K562 (cell line): ENCODE measurements around the gene SBNO1. TPM values are rescaled to one million over a fixed set of nuclear protein-coding genes. Genes with fewer than 3 reads are reported as not detected.

Experiments
- ATAC-seq: fragments of 200-7000 bp; cut with Tn5 transposase; 3 replicates; pipeline ENCODE4 v1.9.1; 2020; ENCODE audit warnings: moderate library complexity
- BruUV-seq: library from RNA; stranded (reverse); fragments of 400-500 nt; replicated peaks from 2 replicates; lab custom pipeline; 2021; lab: Mats Ljungman, UMichigan
- CTCF ChIA-PET: fragments of 300-600 bp; formaldehyde crosslinking; extraction: SDS; loops from one replicate; lab custom pipeline; 2021; ENCODE audit warnings: low intra/inter-chr PET ratio; lab: Yijun Ruan, JAX
- POLR2A ChIA-PET: fragments of 300-600, 350-650 bp; sonication (Branson Sonifier 250); formaldehyde crosslinking; extraction: SDS; loops from one replicate; lab custom pipeline; 2021; ENCODE audit warnings: antibody characterized with exemption, inconsistent platforms; lab: Yijun Ruan, JAX
- DNase-seq, 4 experiments: peaks; one replicate each; pipeline versions ENCODE4 v3.0.0 to v3.0.0-alpha.2; 2011 to 2018; ENCODE audit warnings: low spot score in 3 of 4, mixed read lengths in 3 of 4; ENCODE audit errors: extremely low read depth in 1 of 4
- FAIRE-seq: peaks from 2 replicates; lab custom pipeline; 2011; peaks lifted over from hg19 to GRCh38; lab: Jason Lieb, UNC
- H2AFZ ChIP-seq: 2 replicates; pipeline ENCODE4 v1.6.0; 2011; ENCODE audit warnings: low read depth, low read length, control low read depth, inconsistent platforms
- H3K27ac ChIP-seq: fragments of 200-600 bp; 3 replicates; pipeline ENCODE4 v1.8.0; 2011; ENCODE audit warnings: low read depth, mild to moderate bottlenecking, control low read depth, inconsistent platforms, low read length, moderate library complexity, mixed read lengths; ENCODE audit errors: extremely low read depth
- H3K27me3 ChIP-seq, 2 experiments: fragments of 300-600 bp in 1 of 2; 2 replicates in 1 of 2; 3 replicates in 1 of 2; pipeline versions ENCODE4 v1.6.0 to v1.8.0; 2011; ENCODE audit warnings: inconsistent platforms in 2 of 2, low read length in 2 of 2, mild to moderate bottlenecking in 1 of 2, mixed read lengths in 1 of 2, moderate library complexity in 1 of 2; ENCODE audit not compliant: control insufficient read depth in 2 of 2, insufficient read depth in 2 of 2
- H3K36me3 ChIP-seq: fragments of 300-600 bp; 3 replicates; pipeline ENCODE4 v1.8.0; 2011; ENCODE audit warnings: mild to moderate bottlenecking, low read length, inconsistent platforms; ENCODE audit not compliant: control insufficient read depth, insufficient read depth
- H3K4me1 ChIP-seq, 2 experiments: fragments of 200-600 bp in 1 of 2; replicated peaks in 1 of 2; 2 replicates in 1 of 2; 3 replicates in 1 of 2; pipeline versions ENCODE4 v1.5.1 to v1.8.0; 2011; ENCODE audit warnings: inconsistent platforms in 2 of 2, low read length in 2 of 2, mild to moderate bottlenecking in 1 of 2, mixed read lengths in 1 of 2, moderate library complexity in 1 of 2; ENCODE audit not compliant: control insufficient read depth in 2 of 2, insufficient read depth in 2 of 2
- H3K4me2 ChIP-seq: 2 replicates; pipeline ENCODE4 v1.6.1; 2011; ENCODE audit warnings: low read length, control low read depth, inconsistent platforms, mixed read lengths; ENCODE audit not compliant: insufficient read depth
- H3K4me3 ChIP-seq: fragments of 200-600 bp; sonication (generic), shearing (Covaris generic); 2 replicates; pipeline ENCODE4 v1.5.1; 2016; ENCODE audit warnings: control low read depth, inconsistent platforms
- H3K79me2 ChIP-seq: fragments of 200-600 bp; 3 replicates; pipeline ENCODE4 v1.8.0; 2011; ENCODE audit warnings: low read length, inconsistent platforms; ENCODE audit not compliant: control insufficient read depth, insufficient read depth
- H3K9ac ChIP-seq, 2 experiments: 2 replicates each; pipeline versions ENCODE4 v1.6.0 to v1.6.1; 2011; ENCODE audit warnings: low read depth in 2 of 2, low read length in 2 of 2, control low read depth in 1 of 2, inconsistent platforms in 1 of 2, mild to moderate bottlenecking in 1 of 2, mixed read lengths in 1 of 2; ENCODE audit not compliant: insufficient read depth in 1 of 2
- H3K9me1 ChIP-seq: one replicate; pipeline ENCODE4 v1.6.0; 2011; ENCODE audit warnings: inconsistent platforms, mild to moderate bottlenecking, low read length, moderate library complexity; ENCODE audit not compliant: control insufficient read depth, insufficient read depth
- H3K9me3 ChIP-seq: replicated peaks from 2 replicates; pipeline ENCODE4 v1.5.1; 2011; ENCODE audit warnings: low read depth, low read length, inconsistent platforms; ENCODE audit not compliant: control insufficient read depth, insufficient read depth
- H4K20me1 ChIP-seq: replicated peaks from 2 replicates; pipeline ENCODE4 v1.6.1; 2011; ENCODE audit warnings: low read length, inconsistent platforms, mixed read lengths; ENCODE audit not compliant: control insufficient read depth, insufficient read depth
- FOXK2 ChIP-seq, 2 experiments: fragments of 450-650 bp; IDR thresholded peaks in 1 of 2; conservative IDR thresholded peaks in 1 of 2; 2 replicates each; pipeline ENCODE4 v1.6.1; 2016; ENCODE audit warnings: low read depth in 2 of 2, mild to moderate bottlenecking in 1 of 2
- GABPB2 ChIP-seq: fragments of 250-450 bp; sonication (Bioruptor Pico); conservative IDR thresholded peaks from 2 replicates; pipeline ENCODE4 v1.5.1; 2021; ENCODE audit warnings: mild to moderate bottlenecking
- JUN ChIP-seq, 2 experiments: sonication (generic) in 1 of 2; formaldehyde crosslinking in 1 of 2; IDR thresholded peaks; 2 replicates each; pipeline versions ENCODE4 v1.6.1 to v1.8.0; 2012 to 2022; ENCODE audit warnings: borderline replicate concordance in 2 of 2, mild to moderate bottlenecking in 2 of 2, improper control_type of control experiment in 1 of 2, low read depth in 1 of 2, low read length in 1 of 2, missing genetic modification reagents in 1 of 2
- MTF1 ChIP-seq: fragments of 250-450 bp; sonication (Bioruptor Pico); IDR thresholded peaks from 2 replicates; pipeline ENCODE4 v1.9.0; 2021; ENCODE audit warnings: moderate library complexity, mild to moderate bottlenecking, inconsistent platforms, borderline replicate concordance
- NFIX ChIP-seq: fragments of 250-450 bp; sonication (Bioruptor Pico); IDR thresholded peaks from 2 replicates; pipeline ENCODE4 v1.4.0; 2020; ENCODE audit warnings: low read depth, mild to moderate bottlenecking, moderate library complexity
- POLR3G ChIP-seq: IDR thresholded peaks from 2 replicates; pipeline ENCODE4 v1.6.1; 2011; ENCODE audit not compliant: insufficient read length, insufficient replicate concordance; ENCODE audit errors: extremely low read depth
- RBM22 ChIP-seq: fragments of 200-400 bp; formaldehyde crosslinking; IDR thresholded peaks from 2 replicates; pipeline ENCODE4 v1.6.1; 2018; ENCODE audit warnings: low read length, low read depth; ENCODE audit not compliant: poor library complexity, severe bottlenecking
- SAP30 ChIP-seq: fragments of 200-600 bp; sonication (generic); IDR thresholded peaks from 2 replicates; pipeline ENCODE4 v1.6.1; 2012; ENCODE audit warnings: borderline replicate concordance, low read depth, mild to moderate bottlenecking, moderate library complexity, low read length, control low read depth, inconsistent platforms; ENCODE audit not compliant: insufficient read depth, poor library complexity, severe bottlenecking
- SLC30A9 ChIP-seq: fragments of 250-450 bp; sonication (Bioruptor Pico); IDR thresholded peaks from 2 replicates; pipeline ENCODE4 v1.8.0; 2022; ENCODE audit warnings: mild to moderate bottlenecking, moderate library complexity
- SMARCA4 ChIP-seq: fragments of 450-650 bp; IDR thresholded peaks from 2 replicates; pipeline ENCODE4 v1.6.1; 2016
- SMARCC2 ChIP-seq: fragments of 450-650 bp; IDR thresholded peaks from 2 replicates; pipeline ENCODE4 v1.6.1; 2017; ENCODE audit warnings: antibody characterized with exemption, moderate library complexity, mild to moderate bottlenecking, low read depth
- ZBTB11 ChIP-seq, 3 experiments: fragments of 200-800 bp in 1 of 3; fragments of 250-450 bp in 1 of 3; fragments of 450-650 bp in 1 of 3; sonication (Bioruptor Pico) in 1 of 3; sonication (Bioruptor generic) in 1 of 3; formaldehyde crosslinking in 1 of 3; IDR thresholded peaks; 2 replicates each; pipeline versions ENCODE4 v1.6.1 to v1.8.0; 2016 to 2022; ENCODE audit warnings: mild to moderate bottlenecking in 2 of 3, missing genetic modification characterization in 2 of 3, missing compliant biosample characterization in 1 of 3, moderate library complexity in 1 of 3
- ZNF140 ChIP-seq: fragments of 250-450 bp; sonication (Bioruptor Pico); IDR thresholded peaks from 2 replicates; pipeline ENCODE4 v1.8.0; 2021; ENCODE audit warnings: moderate library complexity, mild to moderate bottlenecking, inconsistent platforms
- ZNF277 ChIP-seq: fragments of 250-450 bp; sonication (Bioruptor Pico); IDR thresholded peaks from 2 replicates; pipeline ENCODE4 v1.8.0; 2022; ENCODE audit warnings: inconsistent platforms, mild to moderate bottlenecking, moderate library complexity, borderline replicate concordance
- ZNF408 ChIP-seq: fragments of 250-450 bp; sonication (Bioruptor Pico); IDR thresholded peaks from 2 replicates; pipeline ENCODE4 v1.4.0; 2020; ENCODE audit warnings: low read depth, mild to moderate bottlenecking, moderate library complexity
- ZNF707 ChIP-seq: fragments of 250-450 bp; sonication (Bioruptor Pico); conservative IDR thresholded peaks from 2 replicates; pipeline ENCODE4 v1.8.0; 2022; ENCODE audit warnings: inconsistent platforms, mild to moderate bottlenecking, moderate library complexity
- WGBS: fragments of 100-300 bp; shearing (Covaris generic); methylation state at CpG from one replicate; pipeline ENCODE4 v1.1.6; 2016; ENCODE audit warnings: low coverage, mixed read lengths; ENCODE audit not compliant: insufficient coverage; ENCODE audit errors: missing lambda C conversion rate; 5-methylcytosine and 5-hydroxymethylcytosine counted together
- in situ Hi-C: fragments of 300-500 bp; cut with MboI; formaldehyde crosslinking; loops from 4 replicates; pipeline ENCODE4 v1.15.0; 2018; ENCODE audit warnings: inconsistent platforms, mixed read lengths
- intact Hi-C: fragments of 100-400 bp; cut with micrococcal nuclease; formaldehyde crosslinking; loops from 2 replicates; pipeline ENCODE4 v1.14.2; 2022
- polyA plus RNA-seq, 8 experiments: library from polyadenylated mRNA; depleted of rRNA in 4 of 8; stranded (reverse) in 5 of 8; unstranded in 3 of 8; fragments of >200 nt; fragmentation: Nextera tagmentation in 2 of 8; fragmentation: Illumina TruSeq in 1 of 8; extraction: Ambion mirVana in 2 of 8; extraction: Trizol in 1 of 8; gene quantifications; 2 replicates each; pipeline versions ENCODE4 v1.2.1 to v1.2.3, GENCODE V29; 2011 to 2014; ENCODE audit warnings: inconsistent platforms in 1 of 8, missing spikeins in 1 of 8
- total RNA-seq, 7 experiments: library from RNA; depleted of rRNA in 6 of 7; stranded (reverse); fragments of >200 nt in 6 of 7; fragmentation: Illumina TruSeq in 2 of 7; extraction: Trizol in 2 of 7; gene quantifications; 2 replicates each; pipeline versions ENCODE4 v1.2.1 to v1.2.3, GENCODE V29; 2011 to 2021; ENCODE audit warnings: low replicate concordance in 1 of 7

SBNO1 gene
- total and polyA plus RNA-seq, 9 of the 15 experiments (the other 6 are each of a cell fraction or from before 2014, with no cell fraction given): 14.9 to 77.1 (median 35.9) TPM

- no peak overlapping the region for H2AFZ ChIP-seq
- FAIRE-seq (no peak), DNase-seq (no peak), ATAC-seq (no peak)
- no TSS peak for BruUV-seq
- H3K27me3 ChIP-seq: no peaks in the 10 kb centered on the region
- no peaks in the 10 kb centered on the region for H3K79me2 ChIP-seq
- no peaks in the 10 kb centered on the region for H4K20me1 ChIP-seq
- ChIA-PET POLR2A (interaction anchor here (0.6 kb wide), 1 partner anchor 315 kb away, joined by 3 read pairs; no protein-coding TSS in a partner anchor), CTCF (no interaction called here)
- in situ Hi-C loops (no loop called here), intact Hi-C loops (no loop called here)
- no peak overlapping the region for H3K4me2 ChIP-seq
- no peaks in the 10 kb centered on the region for H3K9me3 ChIP-seq
- H3K4me3 ChIP-seq: no peak overlapping the region
- no peak overlapping the region for H3K27ac ChIP-seq
- WGBS: 97% methylated on average over 20 of the region's 20 CpGs
- H3K9me1 ChIP-seq: no peaks in the 10 kb centered on the region
- no peak overlapping the region for H3K9ac ChIP-seq
- peaks cover 45% of the 10 kb centered on the region for H3K36me3 ChIP-seq
- H3K4me1 ChIP-seq: peaks cover 0 to 3% of the 10 kb centered on the region in 2 experiments; a peak in 1 of 5 replicates
- TF ChIP-seq ZNF408 (0 out of 2 replicates have a peak, but pooled peaks have one; percentile 79), ZNF277 (peak; percentile 93; the same call in 1 of the 2 replicates), NFIX (peak; percentile 54), ZBTB11 (CRISPR knock-in tag; IDR thresholded peaks at IDR 0.05) (peak in 1 of 3 experiments; percentile 59; a peak in 1 of 6 replicates), GABPB2 (CRISPR knock-in tag) (peak; percentile 77; the same call in 1 of the 2 replicates), MTF1 (CRISPR knock-in tag) (peak; percentile 29; the same call in 1 of the 2 replicates), RBM22 (peak; percentile 46), SMARCC2 (no peak), ZNF707 (CRISPR knock-in tag) (peak; percentile 50; the same call in 1 of the 2 replicates), SLC30A9 (CRISPR knock-in tag) (peak; percentile 42; the same call in 1 of the 2 replicates), ZNF140 (CRISPR knock-in tag) (0 out of 2 replicates have a peak, but pooled peaks have one; percentile 34), SMARCA4 (no peak), POLR3G (no peak), JUN (IDR thresholded peaks at IDR 0.05; ENCODE audit: borderline replicate concordance, low read depth, low read length) (no peak), JUN (CRISPR knock-in tag; IDR thresholded peaks at IDR 0.05; ENCODE audit: borderline replicate concordance) (no peak), SAP30 (no peak), FOXK2 (conservative IDR thresholded peaks at IDR 0.05 in 1 of 2, IDR thresholded peaks at IDR 0.05 in 1 of 2; ENCODE audit: low read depth in 2 of 2) (no peak)
These were observed 75.8 kb downstream of the SBNO1 start for GRCh38 chr12:123288751-123289346.
